LNCaP clone FGC (cell line): ENCODE data around the gene PCNT.

Experiments used
- DNase-seq: peaks from one replicate; pipeline ENCODE4 v3.0.0-alpha.2; 2011; ENCODE audit warnings: low read depth
- H3K4me3 ChIP-seq: 2 replicates; pipeline ENCODE4 v1.5.1; 2011; ENCODE audit warnings: mild to moderate bottlenecking, low read depth, low read length, control low read depth
- TF ChIP-seq, protein P1 (sequence below): IDR thresholded peaks from 2 replicates; pipeline ENCODE4 v1.5.1; 2012; ENCODE audit warnings: mild to moderate bottlenecking; ENCODE audit not compliant: control insufficient read depth, insufficient read depth; ENCODE audit errors: extremely low read depth

The PCNT gene

DNA sequence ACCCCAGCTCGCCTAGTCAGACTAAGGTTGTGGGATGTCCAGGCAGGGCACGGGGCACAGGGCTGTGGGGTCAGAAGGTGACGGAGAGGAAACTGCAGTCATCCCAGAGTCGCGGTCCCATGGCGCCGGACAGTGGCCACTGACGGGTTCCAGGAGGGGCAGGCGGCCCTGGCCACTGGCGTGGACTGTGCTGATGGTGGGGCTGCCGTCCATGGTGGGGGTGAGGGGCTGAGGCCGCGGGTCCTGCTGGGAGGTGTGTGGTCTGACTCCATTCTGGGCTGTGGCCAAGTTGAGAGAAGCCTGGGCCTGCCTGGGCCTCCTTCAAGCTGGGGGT, 32.0 kb downstream of the PCNT start:
- TF ChIP-seq, protein P1, sequence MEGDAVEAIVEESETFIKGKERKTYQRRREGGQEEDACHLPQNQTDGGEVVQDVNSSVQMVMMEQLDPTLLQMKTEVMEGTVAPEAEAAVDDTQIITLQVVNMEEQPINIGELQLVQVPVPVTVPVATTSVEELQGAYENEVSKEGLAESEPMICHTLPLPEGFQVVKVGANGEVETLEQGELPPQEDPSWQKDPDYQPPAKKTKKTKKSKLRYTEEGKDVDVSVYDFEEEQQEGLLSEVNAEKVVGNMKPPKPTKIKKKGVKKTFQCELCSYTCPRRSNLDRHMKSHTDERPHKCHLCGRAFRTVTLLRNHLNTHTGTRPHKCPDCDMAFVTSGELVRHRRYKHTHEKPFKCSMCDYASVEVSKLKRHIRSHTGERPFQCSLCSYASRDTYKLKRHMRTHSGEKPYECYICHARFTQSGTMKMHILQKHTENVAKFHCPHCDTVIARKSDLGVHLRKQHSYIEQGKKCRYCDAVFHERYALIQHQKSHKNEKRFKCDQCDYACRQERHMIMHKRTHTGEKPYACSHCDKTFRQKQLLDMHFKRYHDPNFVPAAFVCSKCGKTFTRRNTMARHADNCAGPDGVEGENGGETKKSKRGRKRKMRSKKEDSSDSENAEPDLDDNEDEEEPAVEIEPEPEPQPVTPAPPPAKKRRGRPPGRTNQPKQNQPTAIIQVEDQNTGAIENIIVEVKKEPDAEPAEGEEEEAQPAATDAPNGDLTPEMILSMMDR: no peak
- no peak overlapping the region for H3K4me3 ChIP-seq
- no peak for DNase-seq

DNA sequence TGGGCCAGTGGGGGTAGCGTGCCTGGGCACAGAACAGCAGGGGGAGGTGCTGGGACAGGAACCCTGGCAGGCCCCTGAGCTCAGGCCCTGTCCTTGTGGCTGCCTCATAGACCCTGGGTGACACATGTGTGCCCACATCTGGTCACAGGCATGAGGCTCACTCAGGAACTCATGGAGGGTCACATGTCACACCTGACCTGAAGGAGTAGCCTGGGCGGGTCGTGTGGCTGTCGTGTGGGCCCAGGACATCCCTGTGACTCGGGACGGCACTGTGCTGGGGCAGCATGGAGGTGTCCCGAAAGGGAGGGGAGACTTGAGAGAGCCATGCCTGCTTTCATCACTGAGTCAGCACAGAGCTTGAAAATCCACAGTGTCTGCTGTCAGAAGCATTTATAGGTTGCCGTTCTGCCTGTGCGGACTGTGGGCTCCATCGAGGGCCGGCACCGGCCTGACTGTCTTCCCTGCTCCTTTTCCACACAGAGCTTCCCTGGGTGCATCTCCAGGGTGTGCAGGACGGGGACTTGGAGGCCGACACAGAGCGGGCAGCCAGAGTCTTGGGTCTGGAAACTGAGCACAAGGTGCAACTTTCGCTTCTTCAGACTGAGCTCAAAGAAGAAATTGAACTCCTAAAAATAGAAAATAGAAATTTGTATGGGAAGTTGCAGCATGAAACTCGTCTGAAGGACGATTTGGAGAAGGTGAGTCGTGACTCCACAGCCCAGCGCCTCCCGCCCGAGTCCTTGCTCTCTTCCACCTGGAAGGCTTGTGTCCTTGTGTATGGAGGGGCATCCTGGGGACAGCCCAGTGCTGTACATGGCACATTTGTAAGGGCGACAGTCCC, 32.8 kb downstream of the PCNT start:
- TF ChIP-seq, protein P1: no peak
- H3K4me3 ChIP-seq: no peak overlapping the region
- DNase-seq: no peak

DNA sequence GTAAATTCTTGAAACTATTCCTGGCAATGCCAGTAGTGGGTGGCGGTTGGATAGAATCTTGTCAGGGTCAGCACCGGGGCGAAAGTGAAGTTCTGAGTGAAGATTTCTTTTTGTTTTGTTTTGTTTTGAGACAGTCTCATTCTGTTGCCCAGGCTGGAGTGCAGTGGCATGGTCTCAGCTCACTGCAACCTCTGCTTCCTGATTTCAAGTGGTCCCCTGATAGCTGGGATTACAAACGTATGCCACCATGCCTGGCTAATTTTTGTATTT, 33.3 kb downstream of the PCNT start:
- H3K4me3 ChIP-seq: no peak overlapping the region
- TF ChIP-seq, protein P1: no peak
- DNase-seq: no peak

DNA sequence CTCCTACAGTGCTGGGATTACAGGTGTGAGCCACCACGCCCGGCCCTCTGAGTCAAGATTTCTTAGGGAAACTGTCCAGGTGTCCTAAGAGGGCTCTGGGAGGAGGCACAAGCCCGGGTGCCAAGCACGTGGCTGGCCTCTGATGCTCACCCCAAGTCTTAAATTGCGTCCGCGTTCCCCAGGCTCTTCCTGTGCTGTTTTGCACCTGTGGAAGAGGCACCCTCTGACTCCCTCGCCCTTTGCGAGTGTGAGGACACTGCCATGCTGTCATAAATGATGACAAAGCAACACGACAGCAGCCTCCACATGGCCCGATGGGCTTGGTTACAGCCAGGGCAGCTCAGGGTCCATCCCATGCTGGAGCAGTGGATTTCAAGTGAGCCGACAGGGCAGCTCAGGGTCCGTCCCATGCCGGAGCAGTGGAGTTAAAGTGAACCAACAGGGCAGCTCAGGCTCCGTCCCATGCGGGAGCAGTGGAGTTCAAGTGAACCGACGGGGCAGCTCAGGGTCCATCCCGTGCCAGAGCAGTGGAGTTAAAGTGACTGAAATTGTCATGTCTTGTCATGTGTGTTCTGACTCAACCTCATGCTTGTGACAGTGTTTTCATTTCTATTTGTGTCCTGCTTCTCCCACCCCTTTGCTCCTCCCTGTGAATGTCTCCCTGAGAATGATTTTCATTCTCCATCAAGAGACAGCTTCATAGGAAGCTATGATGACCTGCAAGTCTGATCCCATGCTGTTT, 33.9 kb downstream of the PCNT start:
- TF ChIP-seq, protein P1: no peak
- DNase-seq: no peak
- H3K4me3 ChIP-seq: no peak overlapping the region

DNA sequence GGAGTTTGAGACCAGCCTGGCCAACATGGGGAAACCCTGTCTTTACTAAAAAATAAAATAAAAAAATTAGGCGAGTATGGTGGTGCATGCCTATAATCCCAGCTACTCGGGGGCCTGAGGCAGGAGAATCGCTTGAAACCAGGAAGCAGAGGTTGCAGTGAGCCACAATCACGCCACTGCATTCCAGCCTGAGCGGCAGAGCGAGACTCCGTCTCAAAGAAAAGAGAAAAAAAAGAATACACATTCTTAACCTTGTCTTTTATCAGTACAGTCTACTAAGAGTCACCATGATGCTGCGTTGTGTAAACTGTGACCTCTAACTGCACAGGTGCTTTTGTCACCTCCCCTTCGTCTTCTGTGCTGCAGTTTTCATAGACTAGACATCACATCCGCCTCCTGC, 37.2 kb downstream of the PCNT start:
- no peak for DNase-seq
- H3K4me3 ChIP-seq: no peak overlapping the region
- TF ChIP-seq, protein P1: no peak

DNA sequence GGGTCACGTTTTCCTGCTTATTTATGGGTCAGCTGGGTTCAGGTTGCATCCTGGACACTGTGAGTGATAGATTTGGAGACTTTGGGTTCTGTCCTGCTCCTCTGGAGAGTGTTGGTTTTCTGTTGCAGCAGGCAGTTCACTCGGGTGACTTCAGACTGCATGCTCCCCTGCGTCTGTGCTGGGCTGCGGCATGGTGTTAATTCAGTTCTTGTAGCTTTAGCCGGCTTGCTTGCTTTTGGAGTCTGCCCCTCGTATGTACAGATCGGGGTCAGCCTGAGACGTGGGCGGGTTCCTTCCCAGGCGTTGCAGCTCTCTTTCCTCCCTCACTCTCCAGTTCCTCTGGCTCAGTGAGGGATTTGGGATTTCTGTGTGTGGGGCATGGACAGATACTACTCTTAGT, 38.0 kb downstream of the PCNT start:
- TF ChIP-seq, protein P1: no peak
- no peak for DNase-seq
- no peak overlapping the region for H3K4me3 ChIP-seq
